GM10266 (cell line): Measurements from ENCODE around the gene CARTPT.

Source experiments
- DNase-seq: peaks from one replicate; pipeline ENCODE4 v3.0.0; 2012; ENCODE audit errors: extremely low spot score
- CTCF ChIP-seq: IDR thresholded peaks from 2 replicates; pipeline ENCODE4 v1.5.1; 2012; ENCODE audit warnings: mild to moderate bottlenecking, low read depth; ENCODE audit not compliant: control insufficient read depth, insufficient read depth; ENCODE audit errors: missing control alignments

The CARTPT gene

GRCh38 chr5:71719063-71719964, at the start of gene CARTPT:
Gene CARTPT, plus strand, starts transcription at chr5:71719275. Its CDS starts 19 bp downstream, at chr5:71719294.
- TF ChIP-seq CTCF = no peak
- DNase-seq = no peak

GRCh38 chr5:71677977-71678376, 41.1 kb upstream of the CARTPT start:
- no peak for DNase-seq
- TF ChIP-seq CTCF = no peak

GRCh38 chr5:71679714-71680113, 39.4 kb upstream of the CARTPT start:
- TF ChIP-seq CTCF = no peak
- DNase-seq = no peak

GRCh38 chr5:71680510-71680909, 38.6 kb upstream of the CARTPT start:
- DNase-seq = no peak
- TF ChIP-seq CTCF = no peak

GRCh38 chr5:71681296-71681695, 37.8 kb upstream of the CARTPT start:
- no peak for TF ChIP-seq CTCF
- DNase-seq = no peak

- no peak for TF ChIP-seq CTCF
- no peak for DNase-seq
Observed at GRCh38 chr5:71684309-71684708, 34.8 kb upstream of the CARTPT start.

- no peak for DNase-seq
- TF ChIP-seq CTCF = no peak
Observed at GRCh38 chr5:71693828-71694427, 25.1 kb upstream of the CARTPT start.
